Kidney (tissue), 14 donors: ENCODE measurements around the gene DHX16. TPM values are rescaled to one million over a fixed set of nuclear protein-coding genes. Genes with fewer than 3 reads are reported as not detected.

Experiments used
- DNase-seq, 5 donors: peaks; one replicate each; pipeline ENCODE4 v3.0.0-alpha.2; 2013 to 2020
- FAIRE-seq: peaks from 2 replicates; lab custom pipeline; 2012; peaks lifted over from hg19 to GRCh38; lab: Jason Lieb, UNC
- H3K27ac ChIP-seq, 2 donors: one replicate each; pipeline ENCODE4 v1.7.0; 2013; ENCODE audit warnings: low read depth in 2 of 2, low read length in 2 of 2, inconsistent platforms in 1 of 2
- H3K27me3 ChIP-seq: one replicate; pipeline ENCODE4 v1.7.1; 2013; ENCODE audit warnings: low read length, inconsistent platforms; ENCODE audit not compliant: control insufficient read depth, insufficient read depth
- H3K36me3 ChIP-seq, 3 donors: one replicate each; pipeline versions ENCODE4 v1.7.0 to v1.7.1; 2013; ENCODE audit warnings: low read length in 3 of 3, control low read depth in 1 of 3, inconsistent platforms in 1 of 3; ENCODE audit not compliant: insufficient read depth in 3 of 3, control insufficient read depth in 2 of 3
- H3K4me1 ChIP-seq, 3 donors: one replicate each; pipeline versions ENCODE4 v1.7.0 to v1.7.1; 2013; ENCODE audit warnings: low read length in 3 of 3, inconsistent platforms in 1 of 3, low read depth in 1 of 3; ENCODE audit not compliant: control insufficient read depth in 2 of 3, insufficient read depth in 2 of 3
- H3K4me3 ChIP-seq, 3 donors: one replicate each; pipeline versions ENCODE4 v1.7.0 to v1.8.1; 2013; ENCODE audit warnings: low read length in 3 of 3, control low read depth in 1 of 3, inconsistent platforms in 1 of 3
- H3K9ac ChIP-seq, 3 donors: one replicate each; pipeline versions ENCODE4 v1.7.0 to v1.7.1; 2013; ENCODE audit warnings: low read length in 3 of 3, control low read depth in 1 of 3, inconsistent platforms in 1 of 3
- H3K9me3 ChIP-seq, 3 donors: one replicate each; pipeline versions ENCODE4 v1.7.0 to v1.7.1; 2013; ENCODE audit warnings: low read length in 3 of 3, control low read depth in 1 of 3, inconsistent platforms in 1 of 3; ENCODE audit not compliant: control insufficient read depth in 2 of 3, insufficient read depth in 1 of 3
- intact Hi-C: fragments of 100-400 bp; cut with DNase I; formaldehyde crosslinking; loops from one replicate; pipeline ENCODE4 v1.11.1; 2022
- polyA plus RNA-seq: library from polyadenylated mRNA; stranded (reverse); fragments of 350-450 nt; fragmentation: Illumina TruSeq; extraction: RNeasy Lipid Tissue Mini Kit (QIAGEN cat#74804); gene quantifications from one replicate; pipeline ENCODE4 v1.2.3, GENCODE V29; 2014; ENCODE audit warnings: low read depth, low replicate concordance; ENCODE audit not compliant: insufficient read depth
- total RNA-seq: library from RNA; stranded (reverse); fragmentation: NEBNext Ultra II Directional; extraction: Animal tissue kit (Norgen Biotek cat#: 25700); gene quantifications from one replicate; pipeline ENCODE4 v1.2.1, GENCODE V29; 2021
- TF ChIP-seq, protein P1 (sequence below): IDR thresholded peaks from 3 replicates; pipeline ENCODE4 v1.5.1; 2012; ENCODE audit warnings: mild to moderate bottlenecking, moderate library complexity, borderline replicate concordance; ENCODE audit not compliant: insufficient read depth; ENCODE audit errors: extremely low read depth
- donor health status: control.
- donor health status: control.
- donor health status: control.
- donor health status: control.
- donor health status: control.
- donor health status: DM: yes; HTN: yes; CAD: no.
- donor health status: Normal renal cell carcinoma (clear cell type).

The DHX16 gene
- total and polyA plus RNA-seq, 2 donors from 2014 or later: 26.7 to 30.5 TPM

DNA sequence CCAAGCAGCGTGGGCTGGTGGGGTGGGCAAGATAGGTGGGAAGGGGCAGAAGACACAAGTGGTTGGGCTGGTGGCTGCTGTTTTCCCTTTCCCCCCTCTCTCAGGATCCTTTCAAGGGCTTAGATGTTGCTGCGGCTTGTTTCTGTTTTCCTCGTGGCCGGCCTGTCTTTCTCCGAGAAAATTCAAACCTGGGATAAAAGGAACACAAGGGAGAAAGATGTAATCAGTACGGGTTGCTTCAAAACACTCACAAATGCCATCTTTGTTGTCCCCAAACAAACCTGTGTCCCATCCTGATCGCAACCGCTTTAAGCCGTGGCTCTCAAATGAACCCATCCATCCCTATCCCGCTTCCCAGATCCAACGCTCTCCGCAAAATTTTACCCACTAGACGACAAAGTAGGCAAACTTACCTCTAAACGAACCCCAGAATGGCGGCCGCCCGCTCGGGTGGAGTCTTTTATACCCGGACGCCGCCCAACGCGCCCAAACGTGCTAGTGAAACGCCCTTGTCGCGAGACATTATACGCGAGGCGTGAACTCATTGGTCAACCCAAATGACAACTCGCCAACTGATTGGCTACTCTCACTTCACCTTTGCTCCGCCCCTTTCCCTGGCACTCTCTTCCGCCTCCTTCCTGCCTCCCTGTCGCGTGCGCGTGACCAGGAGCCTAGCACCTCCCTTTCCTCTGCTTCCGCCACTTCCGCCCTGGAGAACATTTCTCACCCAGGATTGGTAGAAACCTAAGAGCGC, 55.8 kb downstream of the DHX16 start, which contains the start of gene PPP1R10:
PPP1R10 (minus strand) TSS at position 433 of the 754 bp plus-strand sequence. CDS start 7,299 bp downstream, outside the sequence.
- intact Hi-C loops: no loop called here
- TF ChIP-seq, protein P1, sequence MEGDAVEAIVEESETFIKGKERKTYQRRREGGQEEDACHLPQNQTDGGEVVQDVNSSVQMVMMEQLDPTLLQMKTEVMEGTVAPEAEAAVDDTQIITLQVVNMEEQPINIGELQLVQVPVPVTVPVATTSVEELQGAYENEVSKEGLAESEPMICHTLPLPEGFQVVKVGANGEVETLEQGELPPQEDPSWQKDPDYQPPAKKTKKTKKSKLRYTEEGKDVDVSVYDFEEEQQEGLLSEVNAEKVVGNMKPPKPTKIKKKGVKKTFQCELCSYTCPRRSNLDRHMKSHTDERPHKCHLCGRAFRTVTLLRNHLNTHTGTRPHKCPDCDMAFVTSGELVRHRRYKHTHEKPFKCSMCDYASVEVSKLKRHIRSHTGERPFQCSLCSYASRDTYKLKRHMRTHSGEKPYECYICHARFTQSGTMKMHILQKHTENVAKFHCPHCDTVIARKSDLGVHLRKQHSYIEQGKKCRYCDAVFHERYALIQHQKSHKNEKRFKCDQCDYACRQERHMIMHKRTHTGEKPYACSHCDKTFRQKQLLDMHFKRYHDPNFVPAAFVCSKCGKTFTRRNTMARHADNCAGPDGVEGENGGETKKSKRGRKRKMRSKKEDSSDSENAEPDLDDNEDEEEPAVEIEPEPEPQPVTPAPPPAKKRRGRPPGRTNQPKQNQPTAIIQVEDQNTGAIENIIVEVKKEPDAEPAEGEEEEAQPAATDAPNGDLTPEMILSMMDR: no peak
- Histone ChIP-seq H3K27me3 (no peaks in the 10 kb centered on the region), H3K9me3 (no peaks in the 10 kb centered on the region), H3K4me3 (peak within 1 kb of the TSS; percentile 91 to 99 (median 95)), H3K4me1 (peaks cover 6 to 35% (median 30%) of the 10 kb centered on the region in 3 donors), H3K36me3 (peaks cover 5 to 24% (median 7%) of the 10 kb centered on the region in 3 donors), H3K27ac (peak within 1 kb of the TSS; percentile 98 to 99), H3K9ac (peak within 1 kb of the TSS; percentile 95 to 100 (median 96))
- DNase-seq: peak; percentile 100
- FAIRE-seq: peak; percentile 98

DNA sequence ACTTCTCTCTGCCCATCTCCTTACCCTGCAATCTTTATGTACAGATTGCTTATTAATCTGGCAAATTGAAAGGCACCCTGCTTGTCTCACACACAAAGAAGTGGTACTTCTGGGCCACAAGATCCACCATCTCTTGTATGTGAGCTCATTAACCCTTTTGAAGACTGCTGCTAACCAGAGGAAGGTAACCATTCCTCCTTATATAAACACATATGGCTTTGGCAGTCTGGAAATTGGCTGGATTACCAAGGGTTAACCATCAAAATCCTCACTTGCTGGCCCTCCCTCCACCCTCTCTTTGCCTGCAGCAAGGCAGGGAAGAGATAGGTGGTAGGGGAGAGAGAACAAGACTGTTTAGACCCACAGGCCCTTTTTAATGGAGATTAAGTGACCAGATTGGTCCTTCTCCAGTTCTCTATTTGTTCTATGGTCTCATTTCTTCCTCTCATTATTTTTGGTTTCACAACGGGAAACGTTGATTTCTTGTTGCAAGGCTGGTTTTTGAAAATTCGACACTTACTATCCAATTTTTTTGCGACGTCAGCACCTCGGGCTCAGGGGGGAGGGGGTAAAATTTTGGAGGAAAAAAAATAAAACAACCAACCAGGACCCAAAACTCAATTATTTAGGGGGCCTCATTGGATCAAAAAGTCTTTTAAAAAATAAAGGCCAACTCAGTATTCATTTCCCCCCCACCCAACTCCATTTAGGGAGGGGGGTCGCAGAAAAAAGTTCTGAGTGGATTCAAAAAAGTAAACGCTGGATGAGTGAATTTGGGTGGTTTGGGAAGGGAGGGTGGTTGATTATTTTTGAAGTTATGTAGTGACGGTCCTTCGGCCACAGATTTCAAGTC, 56.6 kb downstream of the DHX16 start:
- DNase-seq (peak in 3 of 5 donors; percentile 31 to 72 (median 62)), FAIRE-seq (no peak)
- H3K36me3 ChIP-seq: peaks cover 5 to 21% (median 7%) of the 10 kb centered on the region in 3 donors
- peaks cover 6 to 43% (median 33%) of the 10 kb centered on the region in 3 donors for H3K4me1 ChIP-seq
- intact Hi-C loops: no loop called here
- H3K9ac ChIP-seq: peak overlapping the region; percentile 95 to 100 (median 96)
- no peaks in the 10 kb centered on the region for H3K27me3 ChIP-seq
- no peaks in the 10 kb centered on the region for H3K9me3 ChIP-seq
- TF ChIP-seq, protein P1: no peak
- peak overlapping the region; percentile 91 to 99 (median 95) for H3K4me3 ChIP-seq
- peak overlapping the region; percentile 94 to 99 for H3K27ac ChIP-seq

DNA sequence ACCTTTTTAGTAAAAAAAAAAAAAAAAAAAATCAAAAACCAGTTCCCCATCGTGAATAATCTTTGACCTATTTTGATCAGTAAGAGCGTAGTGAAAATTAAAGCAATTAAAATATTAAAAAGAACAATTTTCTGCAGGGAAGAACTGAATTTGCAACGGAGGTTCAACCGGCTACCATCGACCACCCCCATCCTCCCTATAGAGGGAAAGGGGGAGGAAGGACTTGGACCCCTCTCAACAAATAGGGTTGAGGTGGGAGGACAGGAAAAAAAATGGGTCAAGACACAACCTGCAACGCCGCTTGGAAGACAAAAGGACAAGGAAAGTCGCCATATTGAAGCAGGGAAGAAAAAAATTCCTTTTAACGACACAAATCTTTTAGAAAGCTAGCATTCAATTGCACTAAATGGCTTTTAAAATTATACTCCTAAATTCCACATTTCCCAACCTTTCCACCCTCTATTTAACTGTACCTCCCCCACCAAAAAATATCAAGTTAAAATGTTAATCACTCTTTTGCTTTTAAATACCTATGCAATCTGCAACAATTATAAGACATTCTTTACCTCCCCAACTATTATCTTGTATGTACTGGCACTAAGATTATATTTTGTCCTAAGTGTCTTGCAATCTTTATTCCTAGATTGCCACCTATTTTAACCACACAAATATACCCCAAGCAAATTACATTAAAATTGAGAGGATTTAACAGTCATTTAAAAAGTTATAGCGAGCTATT, 57.4 kb downstream of the DHX16 start:
- DNase-seq (peak in 4 of 5 donors; percentile 72 to 94 (median 86)), FAIRE-seq (no peak)
- Histone ChIP-seq H3K9ac (peak overlapping the region; percentile 95 to 100 (median 96)), H3K27me3 (no peaks in the 10 kb centered on the region), H3K4me1 (peaks cover 6 to 44% (median 34%) of the 10 kb centered on the region in 3 donors), H3K4me3 (peak overlapping the region; percentile 91 to 99 (median 95)), H3K36me3 (peaks cover 5 to 17% (median 7%) of the 10 kb centered on the region in 3 donors), H3K9me3 (no peaks in the 10 kb centered on the region), H3K27ac (peak overlapping the region; percentile 94 to 99)
- intact Hi-C loops: no loop called here
- TF ChIP-seq, protein P1: no peak
